Astrocyte (in vitro differentiated cells and primary cell): ENCODE data around the gene SORBS2.

Experiments
- CTCF ChIP-seq: IDR thresholded peaks from 2 replicates; pipeline ENCODE4 v1.5.1; 2011; ENCODE audit warnings: low read depth, mild to moderate bottlenecking, inconsistent platforms, low read length, moderate library complexity; ENCODE audit not compliant: insufficient read depth
- EZH2 ChIP-seq: IDR thresholded peaks from 2 replicates; pipeline ENCODE4 v1.6.1; 2012; ENCODE audit warnings: mild to moderate bottlenecking, low read length, inconsistent platforms; ENCODE audit not compliant: insufficient read depth

DNA sequence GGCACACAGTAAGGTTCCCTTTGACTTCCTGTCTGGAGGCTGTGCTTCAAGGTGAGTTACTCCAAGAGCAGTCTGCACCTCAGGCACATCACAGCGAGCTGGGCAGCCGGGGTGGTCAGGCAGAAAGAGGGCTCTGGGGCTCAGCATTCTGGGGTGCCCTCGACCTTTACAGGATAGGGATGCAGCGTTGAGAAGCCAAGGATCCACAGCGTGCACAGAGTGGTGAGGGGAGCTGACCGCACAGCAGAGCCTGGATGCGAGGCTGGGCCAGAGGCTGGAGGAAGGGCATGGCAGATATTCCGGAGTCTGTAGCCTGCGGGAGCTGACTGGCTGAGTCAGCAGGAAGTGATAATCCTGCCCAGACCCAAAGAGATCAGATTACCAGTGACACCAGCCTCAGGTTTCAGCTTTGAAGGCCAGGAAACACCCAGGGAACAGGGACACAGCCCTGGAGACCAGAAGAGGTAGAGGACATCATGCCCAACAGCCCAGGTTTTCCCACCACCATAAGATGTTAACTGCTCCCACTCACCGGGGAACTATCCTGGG lies 238.3 kb downstream of the SORBS2 start:
- TF ChIP-seq EZH2 (no peak), CTCF (no peak)
